Epithelial cell of proximal tubule (primary cell): ENCODE data around the gene RHBDD3. TPM values are rescaled to one million over a fixed set of nuclear protein-coding genes. Genes with fewer than 3 reads are reported as not detected.

Source experiments
- DNase-seq: peaks from one replicate; pipeline ENCODE4 v3.0.0-alpha.2; 2011; ENCODE audit warnings: low read depth
- H3K4me3 ChIP-seq: 2 replicates; pipeline ENCODE4 v1.5.1; 2011; ENCODE audit warnings: low read depth, mild to moderate bottlenecking, low read length
- CTCF ChIP-seq: conservative IDR thresholded peaks from 2 replicates; pipeline ENCODE4 v1.5.1; 2012; ENCODE audit warnings: low read depth, mild to moderate bottlenecking, low read length
- total RNA-seq: library from RNA; depleted of rRNA; stranded (reverse); fragments of >200 nt; gene quantifications from 2 replicates; pipeline ENCODE4 v1.2.3, GENCODE V29; 2015

The RHBDD3 gene
- total RNA-seq, 1 donor from 2014 or later, result 28.2 TPM

- TF ChIP-seq CTCF, result no peak
- no peak for DNase-seq
- no peak overlapping the region for H3K4me3 ChIP-seq
Measured at GRCh38 chr22:29275819-29276565, 8.2 kb upstream of the RHBDD3 start.

GRCh38 chr22:29275167-29275566 is 7.4 kb upstream of the RHBDD3 start:
- no peak for TF ChIP-seq CTCF
- no peak for DNase-seq
- no peak overlapping the region for H3K4me3 ChIP-seq

GRCh38 chr22:29272624-29273023 is 4.8 kb upstream of the RHBDD3 start:
- TF ChIP-seq CTCF, result no peak
- no peak overlapping the region for H3K4me3 ChIP-seq
- DNase-seq, result no peak

GRCh38 chr22:29270475-29271271 is 2.9 kb upstream of the RHBDD3 start:
- DNase-seq, result no peak
- peak overlapping the region; percentile 79 for H3K4me3 ChIP-seq
- no peak for TF ChIP-seq CTCF

GRCh38 chr22:29269731-29270474 is 2.1 kb upstream of the RHBDD3 start:
- H3K4me3 ChIP-seq, result peak overlapping the region; percentile 79
- no peak for TF ChIP-seq CTCF
- DNase-seq, result no peak

DNA sequence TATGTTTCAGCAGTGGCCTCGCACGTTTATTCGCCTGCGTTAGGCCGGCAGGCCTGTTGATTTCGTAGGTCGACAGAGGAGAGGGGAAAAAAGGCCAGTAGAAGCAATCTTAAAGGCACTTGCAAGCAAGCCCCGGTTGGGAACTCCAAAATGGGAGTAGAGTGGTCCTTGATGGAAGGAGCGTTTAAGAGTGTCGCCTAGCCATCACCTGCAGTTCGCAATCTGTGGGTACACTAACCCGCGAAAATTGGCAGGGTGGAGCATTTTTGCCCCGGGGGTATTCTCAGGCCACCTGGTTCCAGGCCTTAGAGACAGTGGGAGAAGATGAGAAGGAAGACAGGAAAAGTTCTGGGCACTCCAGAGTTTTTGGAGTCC is 1.4 kb upstream of the RHBDD3 start:
- no peak for DNase-seq

More for the DNA sequence above, 1.4 kb upstream of the RHBDD3 start:
- no peak for TF ChIP-seq CTCF
- peak overlapping the region; percentile 79 for H3K4me3 ChIP-seq
